ENCODE results near the gene SEMA6B.
"Not testable (repeated sequence)": the region's sequence is repeated elsewhere in the genome, so short reads cannot be mapped to it uniquely, and the experiment has no call there.

SEMA6B gene

GRCh38 chr19:4559569-4559968 lies at the start of gene SEMA6B:
SEMA6B (minus strand) TSS chr19:4559684; CDS start chr19:4558457, 1,227 bp downstream.
- no peak for DNase-seq

- DNase-seq: no peak
These were observed 47.6 kb upstream of the SEMA6B start for GRCh38 chr19:4606921-4607678.

DNA sequence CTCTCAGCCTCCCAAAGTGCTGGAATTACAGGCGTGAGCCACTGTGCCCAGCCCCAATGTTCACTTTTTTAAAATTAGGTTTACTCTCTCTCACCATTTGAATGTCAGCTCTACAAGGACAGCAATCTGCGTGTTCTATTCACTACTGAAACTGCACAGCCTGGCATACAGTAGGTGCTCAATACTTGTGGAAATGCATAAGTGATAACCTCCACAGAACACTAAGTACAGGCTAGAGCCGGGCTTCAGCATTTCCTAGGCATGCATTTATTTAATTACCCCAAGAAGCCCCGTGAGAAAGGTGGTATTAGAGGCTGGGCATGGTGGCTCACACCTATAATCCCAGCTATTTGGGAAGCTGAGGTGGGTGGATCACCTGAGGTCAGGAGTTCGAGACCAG lies 46.7 kb upstream of the SEMA6B start:
- DNase-seq: no peak

DNA sequence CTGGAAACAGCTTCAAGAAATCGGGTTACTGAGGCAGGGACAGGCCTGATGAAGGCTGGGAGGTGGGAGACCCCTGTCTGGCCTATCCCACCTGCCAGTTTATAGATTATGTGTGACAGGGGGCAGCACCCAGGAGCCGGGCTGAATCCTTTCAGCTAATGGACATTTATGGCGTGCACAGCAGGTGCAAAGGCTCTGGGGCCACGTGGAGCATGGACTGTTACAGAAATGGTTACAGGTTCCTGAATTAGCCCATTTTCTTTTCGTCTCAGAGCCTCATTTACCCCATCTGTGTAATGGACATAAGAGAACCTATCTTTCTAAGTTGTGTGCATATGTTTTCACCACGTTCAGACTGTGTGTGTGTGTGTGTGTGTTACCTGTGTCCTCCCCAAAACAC lies 45.4 kb upstream of the SEMA6B start:
- DNase-seq: no peak

- DNase-seq: no peak
These were observed 43.4 kb upstream of the SEMA6B start for GRCh38 chr19:4602915-4603314.

DNA sequence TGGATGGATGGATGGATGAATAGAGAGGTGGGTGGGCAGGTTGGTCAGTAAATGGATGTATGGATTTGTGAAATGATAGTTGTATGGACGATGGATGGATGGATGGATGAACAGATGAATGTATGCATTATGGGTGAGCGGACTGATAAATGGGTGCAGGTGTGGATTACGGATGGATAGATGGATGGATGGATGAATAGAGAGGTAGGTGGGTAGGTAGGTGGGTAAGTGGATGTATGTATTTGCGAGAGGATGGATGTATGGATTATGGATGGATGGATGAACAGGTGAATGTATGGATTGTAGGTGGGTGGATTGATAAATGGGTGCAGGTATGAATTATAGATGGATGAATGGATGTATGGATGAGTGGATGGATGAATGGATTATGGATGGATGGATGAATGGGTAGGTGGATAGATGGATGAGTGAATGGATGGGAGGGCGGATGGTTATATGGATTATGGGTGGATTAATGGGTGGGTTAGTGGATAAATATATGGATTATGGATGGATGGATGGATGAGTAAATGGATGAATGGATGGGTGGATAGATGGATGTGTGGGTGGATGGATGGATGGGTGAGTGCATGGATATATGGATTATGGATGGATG lies 42.8 kb upstream of the SEMA6B start:
- DNase-seq: no peak

- no peak for DNase-seq
These were observed 41.4 kb upstream of the SEMA6B start for GRCh38 chr19:4600893-4601292.

- DNase-seq: no peak
These were observed 40.6 kb upstream of the SEMA6B start for GRCh38 chr19:4600082-4600481.

DNA sequence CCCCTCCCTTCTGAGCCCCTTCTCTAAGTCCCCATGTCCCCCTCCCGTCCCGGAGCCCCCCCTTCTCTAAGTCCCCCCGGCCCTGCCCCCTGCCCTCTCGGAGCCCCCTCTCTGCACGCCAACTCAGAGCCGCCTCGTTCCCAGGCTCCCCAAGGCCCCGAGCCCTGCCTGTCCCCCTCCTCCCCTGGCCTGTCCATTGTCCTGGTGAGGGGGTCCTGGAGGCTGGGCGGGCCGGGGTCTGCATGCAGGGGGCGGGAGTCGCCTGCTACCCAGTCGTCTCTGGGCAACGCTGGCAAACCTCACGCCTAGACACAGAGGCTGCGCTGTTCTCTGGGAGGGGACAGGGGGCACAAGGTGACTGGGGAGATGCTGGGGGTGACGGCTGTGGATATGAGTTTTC lies 39.2 kb upstream of the SEMA6B start:
- DNase-seq: no peak

DNA sequence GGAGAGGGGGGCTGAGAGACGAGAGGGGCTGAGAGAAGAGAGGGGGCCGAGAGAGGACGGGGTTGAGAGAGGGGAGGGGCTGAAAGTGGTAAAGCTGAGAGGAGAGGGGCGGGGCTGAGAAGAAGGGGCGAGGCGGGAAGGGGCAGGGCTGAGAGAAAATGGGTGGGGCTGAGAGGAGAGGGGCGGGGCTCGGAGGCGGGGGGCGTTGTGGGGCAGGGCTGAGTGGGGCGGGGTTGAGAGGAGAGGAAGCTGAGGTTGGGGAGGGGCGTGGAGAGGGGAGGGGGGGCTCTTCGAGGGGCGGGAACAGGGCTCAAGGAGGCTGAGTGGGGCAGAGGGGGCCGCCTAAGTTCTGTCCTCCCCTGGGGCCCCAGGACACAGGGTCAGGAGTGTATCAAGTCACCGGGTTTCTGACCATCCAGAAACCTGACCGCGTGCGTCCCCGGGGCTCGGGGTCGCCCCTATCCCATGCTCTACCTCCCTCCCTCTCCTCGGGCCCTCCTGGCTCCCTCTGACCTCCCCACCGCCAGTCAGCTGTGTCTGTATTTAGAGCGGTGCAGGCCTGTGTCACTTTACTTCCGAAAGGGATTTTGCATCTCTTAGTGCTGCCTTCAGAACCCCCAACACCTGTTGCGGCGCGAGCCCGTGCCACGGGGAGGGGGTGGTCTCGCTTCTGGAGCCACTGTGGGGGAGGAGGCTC lies 38.6 kb upstream of the SEMA6B start:
- DNase-seq: peak; percentile 54 to 76

- DNase-seq: peak in 1 of 2 experiments; percentile 54
These were observed 37.9 kb upstream of the SEMA6B start for GRCh38 chr19:4597278-4597974.

GRCh38 chr19:4596033-4596904 lies 36.8 kb upstream of the SEMA6B start:
- DNase-seq: no peak

- DNase-seq: not testable (repeated sequence)
These were observed 35.7 kb upstream of the SEMA6B start for GRCh38 chr19:4595158-4595557.

- no peak for DNase-seq
These were observed 34.7 kb upstream of the SEMA6B start for GRCh38 chr19:4594201-4594600.

- DNase-seq: peak; percentile 43 to 58
These were observed 33.9 kb upstream of the SEMA6B start for GRCh38 chr19:4593409-4593851.

DNA sequence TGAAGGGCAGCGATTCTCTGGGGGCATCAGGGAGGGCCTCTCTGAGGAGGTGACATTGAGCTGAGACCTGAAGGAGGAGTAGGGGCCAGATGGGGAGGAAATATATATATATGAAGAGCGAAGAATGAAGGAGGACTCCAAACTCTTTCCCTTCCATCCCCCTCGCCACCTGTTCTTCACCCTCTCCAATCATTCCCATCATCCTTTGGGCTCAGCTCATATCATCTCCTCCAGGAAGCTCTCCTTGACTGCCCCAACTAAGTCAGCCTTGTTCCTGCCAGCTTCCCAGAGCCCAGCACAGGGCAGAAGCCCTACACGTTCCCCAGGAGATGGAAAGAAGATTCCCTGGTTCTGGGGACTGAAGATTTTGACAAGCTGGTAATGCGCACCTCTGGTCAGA lies 33.0 kb upstream of the SEMA6B start:
- DNase-seq: no peak

- DNase-seq: no peak
These were observed 31.8 kb upstream of the SEMA6B start for GRCh38 chr19:4591320-4591719.

DNA sequence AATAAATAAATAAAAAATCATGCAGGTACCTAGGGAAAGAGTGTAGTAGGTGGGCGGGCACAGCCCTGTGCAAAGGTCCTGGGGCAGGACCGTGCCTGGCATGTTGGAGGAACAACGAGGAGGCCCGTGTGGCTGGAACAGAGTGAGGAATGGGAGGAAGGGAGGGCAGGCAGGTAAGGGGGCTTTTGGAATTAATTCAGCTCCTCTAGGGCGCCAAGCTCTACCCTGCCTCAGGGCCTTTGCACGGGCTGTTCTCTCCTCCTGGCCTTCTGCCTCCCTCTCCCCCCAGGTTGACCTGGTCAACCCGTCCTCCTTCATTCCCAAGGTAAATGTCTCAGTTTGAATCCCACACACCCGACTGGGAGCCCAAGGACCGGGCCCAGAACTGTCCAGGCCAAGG lies 31.1 kb upstream of the SEMA6B start:
- DNase-seq: no peak

DNA sequence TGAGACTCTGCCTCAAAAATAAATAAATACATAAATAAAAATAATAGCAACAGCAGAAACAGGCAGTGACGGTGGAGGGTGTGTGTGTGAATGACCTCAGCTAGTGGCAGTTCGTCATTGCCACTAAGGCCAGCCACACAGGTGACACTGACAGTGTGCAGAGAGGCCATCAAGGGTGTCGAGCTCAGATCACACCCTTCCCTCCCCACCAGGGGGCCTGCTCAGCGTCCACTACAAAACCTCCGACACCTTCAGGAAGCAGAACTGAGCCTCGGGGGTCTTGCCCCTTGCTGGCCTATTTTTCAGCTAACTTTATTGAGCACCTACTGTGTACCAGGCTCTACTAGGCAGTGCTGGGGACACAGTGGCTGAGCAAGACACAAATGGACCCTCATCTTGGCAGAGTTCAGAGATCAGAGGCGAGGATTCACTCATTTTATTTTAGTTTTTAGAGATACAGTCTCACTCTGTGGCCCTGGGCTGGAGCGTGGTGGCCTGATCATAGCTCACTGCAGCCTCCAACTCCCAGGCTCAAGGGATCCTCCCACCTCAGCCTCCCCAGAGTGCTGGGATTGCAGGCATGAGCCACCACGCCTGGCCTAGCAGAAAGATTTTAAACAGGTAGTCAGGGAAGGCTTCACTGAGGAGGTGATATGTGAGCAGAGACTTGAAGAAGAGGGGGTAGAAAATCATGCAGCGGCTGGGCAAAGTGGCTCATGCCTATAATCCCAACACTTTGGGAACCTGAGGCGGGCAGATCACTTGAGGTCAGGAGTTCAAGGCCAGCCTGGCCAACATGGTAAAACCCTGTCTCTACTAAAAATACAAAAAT lies 30.3 kb upstream of the SEMA6B start:
- DNase-seq: peak; percentile 29 to 61

GRCh38 chr19:4588291-4588761 lies 28.8 kb upstream of the SEMA6B start:
- DNase-seq: no peak

- no peak for DNase-seq
These were observed 28.0 kb upstream of the SEMA6B start for GRCh38 chr19:4587527-4587926.
